Transverse colon (tissue), 4 donors: ENCODE data around the gene TRAF7. TPM values are rescaled to one million over a fixed set of nuclear protein-coding genes. Genes with fewer than 3 reads are reported as not detected.
"Not testable (repeated sequence)": the region's sequence is repeated elsewhere in the genome, so short reads cannot be mapped to it uniquely, and the experiment has no call there.

Experiments
- DNase-seq: peaks from one replicate; pipeline ENCODE4 v3.0.0-alpha.2; 2019
- H3K27ac ChIP-seq, 4 donors: fragments of 200-600 bp; sonication (generic); 2 replicates each; pipeline ENCODE4 v1.5.1; 2016 to 2018; ENCODE audit warnings: inconsistent platforms in 4 of 4
- H3K27me3 ChIP-seq: fragments of 200-600 bp; sonication (generic); 2 replicates; pipeline ENCODE4 v1.5.1; 2017; ENCODE audit warnings: inconsistent platforms
- H3K36me3 ChIP-seq, 4 donors: fragments of 200-600 bp; sonication (generic); 2 replicates each; pipeline ENCODE4 v1.5.1; 2017 to 2019; ENCODE audit warnings: inconsistent platforms in 4 of 4
- H3K4me1 ChIP-seq, 4 donors: fragments of 200-600 bp; sonication (generic); 2 replicates each; pipeline ENCODE4 v1.5.1; 2017 to 2020; ENCODE audit warnings: inconsistent platforms in 4 of 4
- H3K4me3 ChIP-seq, 4 donors: fragments of 200-600 bp; sonication (generic); 1 replicate in 1 of 4; 2 replicates in 3 of 4; pipeline versions ENCODE4 v1.5.1 to v1.6.1; 2017 to 2019; ENCODE audit warnings: inconsistent platforms in 4 of 4
- H3K9me3 ChIP-seq, 2 donors: fragments of 200-600 bp; sonication (generic); 2 replicates each; pipeline ENCODE4 v1.5.1; 2017 to 2019; ENCODE audit warnings: inconsistent platforms in 2 of 2
- CTCF ChIP-seq, 5 experiments: fragments of 200-600 bp in 3 of 5; fragments of 450-650 bp in 2 of 5; sonication (generic) in 3 of 5; IDR thresholded peaks; 1 replicate in 2 of 5; 2 replicates in 3 of 5; pipeline ENCODE4 v1.5.1; 2016 to 2017; ENCODE audit warnings: antibody characterized with exemption in 5 of 5, inconsistent platforms in 3 of 5, mild to moderate bottlenecking in 2 of 5, moderate library complexity in 1 of 5
- EP300 ChIP-seq: sonication (generic); formaldehyde crosslinking; IDR thresholded peaks from one replicate; pipeline ENCODE4 v1.6.1; 2017; ENCODE audit warnings: antibody characterized with exemption, low read depth
- POLR2A ChIP-seq: fragments of 450-650 bp; IDR thresholded peaks from one replicate; pipeline ENCODE4 v1.6.1; 2016; ENCODE audit warnings: antibody characterized with exemption, mild to moderate bottlenecking, moderate library complexity
- POLR2AphosphoS5 ChIP-seq, 3 donors: sonication (generic); formaldehyde crosslinking; IDR thresholded peaks; one replicate each; pipeline ENCODE4 v1.6.1; 2016; ENCODE audit warnings: antibody characterized with exemption in 3 of 3
- WGBS, 2 donors: methylation state at CpG; one replicate each; pipeline ENCODE4 v1.1.5; 2018; ENCODE audit warnings: low coverage in 1 of 2; 5-methylcytosine and 5-hydroxymethylcytosine counted together
- in situ Hi-C, 4 donors: fragments of 200-750 bp; cut with MboI; loops; one replicate each; pipeline versions ENCODE4 v1.15.0 to v1.15.1; 2017; ENCODE audit warnings: low sequenced_read_pairs in 3 of 4, low pct_ligation_motif_present in 1 of 4, low pct_unique_long_range_greater_than_20kb in 1 of 4
- intact Hi-C: fragments of 100-400 bp; cut with DNase I; formaldehyde crosslinking; loops from one replicate; pipeline ENCODE4 v1.15.1; 2023; ENCODE audit warnings: low total_unique reads
- total RNA-seq, 4 donors: library from RNA; depleted of rRNA; stranded (reverse); fragments of >200 nt; gene quantifications; one replicate each; pipeline ENCODE4 v1.1.0, GENCODE V29; 2016

TRAF7 gene
- total RNA-seq, 4 donors from 2014 or later, result 43.4 to 80.4 (median 63.0) TPM

DNA sequence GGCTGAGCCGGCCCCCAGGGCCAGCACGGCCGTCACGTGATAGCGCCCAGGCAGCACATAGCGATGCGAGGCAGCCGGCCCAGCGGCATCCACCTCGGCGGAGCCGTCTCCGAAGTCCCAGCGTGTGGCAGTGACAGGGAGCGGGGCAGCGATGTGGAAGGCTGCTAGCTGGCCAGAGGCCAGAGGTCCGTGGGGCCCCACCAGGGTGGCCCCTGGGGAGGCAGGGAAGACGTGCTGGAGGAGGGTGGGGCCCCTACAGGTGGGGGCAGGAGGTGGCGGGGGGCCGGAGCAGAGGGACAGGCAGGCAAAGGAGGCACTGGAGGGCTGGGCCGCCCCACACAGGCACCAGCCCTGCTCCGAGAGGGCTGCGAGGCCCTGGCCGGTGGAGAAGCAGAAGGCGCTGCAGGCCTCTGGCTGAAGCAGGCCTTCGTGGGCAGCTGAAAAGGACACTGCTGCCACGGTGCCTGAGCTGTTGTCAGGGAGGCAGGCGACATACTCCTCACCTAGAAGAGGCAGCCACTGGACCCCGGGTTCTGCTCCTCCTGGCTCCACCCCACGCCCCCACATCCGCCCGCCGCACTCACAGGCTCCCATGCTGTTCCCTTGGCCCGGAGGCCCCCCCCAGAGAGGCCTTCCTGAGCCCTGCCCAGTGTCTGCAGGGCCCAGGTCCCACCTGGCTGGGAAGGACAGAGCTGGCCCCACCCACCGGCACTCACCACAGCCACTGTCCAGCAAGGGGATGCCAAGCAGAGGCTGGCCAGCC, 37.4 kb upstream of the TRAF7 start:
- H3K36me3 ChIP-seq, H3K4me3 ChIP-seq, DNase-seq, H3K27me3 ChIP-seq, in situ Hi-C loops, H3K9me3 ChIP-seq, intact Hi-C loops: not testable (repeated sequence)
- whole genome bisulfite sequencing, 2 donors, result 65% methylated on average over 4 of the region's 35 CpGs; no CpG with 5 or more reads in 1 of the 2 donors
- Histone ChIP-seq H3K4me1 (peaks cover 4 to 42% (median 23%) of the 10 kb centered on the region in 4 donors), H3K27ac (peak overlapping the region in 3 of 4 donors; percentile 9 to 60 (median 12))

- H3K9me3 ChIP-seq, H3K36me3 ChIP-seq, in situ Hi-C loops, H3K4me3 ChIP-seq, H3K27me3 ChIP-seq, intact Hi-C loops: not testable (repeated sequence)
- peak overlapping the region; percentile 92 to 98 (median 94) for H3K27ac ChIP-seq
- peak in 4 of 5 experiments; percentile 10 to 33 (median 20) for TF ChIP-seq CTCF (IDR thresholded peaks at IDR 0.05)
- peak; percentile 45 for DNase-seq
- H3K4me1 ChIP-seq, result peaks cover 19 to 68% (median 47%) of the 10 kb centered on the region in 4 donors
- 36 to 58% methylated on average over 2 to 6 of the region's 9 CpGs for WGBS, 2 donors
Observed at GRCh38 chr16:2121325-2121724, 34.3 kb upstream of the TRAF7 start.

DNA sequence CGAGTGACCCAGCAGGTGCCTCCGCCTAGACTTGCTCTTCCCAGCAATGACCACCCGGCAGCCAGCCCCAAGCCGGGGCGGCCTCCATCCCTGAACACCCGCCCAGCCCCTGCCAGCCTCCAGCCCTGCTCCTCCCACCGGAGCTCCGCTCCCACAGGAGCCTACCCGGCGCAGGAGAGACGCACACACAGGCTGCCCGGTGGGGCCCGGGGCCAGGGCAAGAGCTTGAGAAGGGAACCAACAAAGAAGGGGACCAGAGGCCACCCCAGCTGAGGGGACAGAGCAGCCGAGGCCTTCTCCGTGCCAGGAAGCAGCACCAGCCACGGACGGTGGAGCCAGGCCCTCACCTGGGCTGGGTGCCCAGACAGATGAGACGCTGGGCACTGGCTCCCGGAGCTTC, 33.7 kb upstream of the TRAF7 start:
- peak overlapping the region; percentile 92 to 98 (median 94) for H3K27ac ChIP-seq
- 83% methylated on average over 19 of the region's 19 CpGs; no CpG with 5 or more reads in 1 of the 2 donors for WGBS, 2 donors
- in situ Hi-C loops, result no loop called here

DNA sequence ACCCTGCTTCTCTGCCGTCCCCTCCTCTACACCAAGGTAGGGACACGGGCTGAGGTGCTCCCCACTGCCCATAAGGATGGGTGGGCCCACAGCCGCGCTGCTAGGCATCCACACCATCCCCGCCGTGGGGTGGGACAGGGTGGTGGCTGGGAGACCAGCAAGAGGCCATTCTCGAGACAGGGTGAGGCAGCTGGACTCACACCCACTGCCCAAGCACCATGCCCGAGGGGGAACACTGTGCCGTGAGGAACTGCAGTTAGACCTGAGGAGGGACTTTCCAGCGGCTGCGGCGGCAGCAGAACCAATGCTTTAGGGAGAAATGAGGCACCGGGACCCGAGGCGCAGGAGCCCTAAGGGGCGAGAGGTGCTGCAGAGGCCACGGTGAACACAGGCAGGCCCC, 33.2 kb upstream of the TRAF7 start:
- 62% methylated on average over 11 of the region's 17 CpGs; no CpG with 5 or more reads in 1 of the 2 donors for WGBS, 2 donors
- TF ChIP-seq POLR2A, result no peak
- Histone ChIP-seq H3K27ac (peak overlapping the region; percentile 92 to 98 (median 94)), H3K36me3 (no peaks in the 10 kb centered on the region), H3K9me3 (no peaks in the 10 kb centered on the region), H3K27me3 (no peaks in the 10 kb centered on the region), H3K4me3 (peak overlapping the region in 2 of 4 donors; percentile 4 to 7), H3K4me1 (peaks cover 21 to 69% (median 47%) of the 10 kb centered on the region in 4 donors)
- no peak for DNase-seq
- intact Hi-C loops, result no loop called here
- in situ Hi-C loops, result no loop called here

More for the DNA sequence above, 33.7 kb upstream of the TRAF7 start:
- no peaks in the 10 kb centered on the region for H3K27me3 ChIP-seq
- H3K4me1 ChIP-seq, result peaks cover 20 to 68% (median 47%) of the 10 kb centered on the region in 4 donors
- no peak for DNase-seq
- intact Hi-C loops, result no loop called here
- no peak overlapping the region for H3K4me3 ChIP-seq
- no peaks in the 10 kb centered on the region for H3K9me3 ChIP-seq
- TF ChIP-seq CTCF (IDR thresholded peaks at IDR 0.05) (no peak), POLR2A (no peak), POLR2AphosphoS5 (IDR thresholded peaks at IDR 0.05) (no peak), EP300 (no peak)
- no peaks in the 10 kb centered on the region for H3K36me3 ChIP-seq

DNA sequence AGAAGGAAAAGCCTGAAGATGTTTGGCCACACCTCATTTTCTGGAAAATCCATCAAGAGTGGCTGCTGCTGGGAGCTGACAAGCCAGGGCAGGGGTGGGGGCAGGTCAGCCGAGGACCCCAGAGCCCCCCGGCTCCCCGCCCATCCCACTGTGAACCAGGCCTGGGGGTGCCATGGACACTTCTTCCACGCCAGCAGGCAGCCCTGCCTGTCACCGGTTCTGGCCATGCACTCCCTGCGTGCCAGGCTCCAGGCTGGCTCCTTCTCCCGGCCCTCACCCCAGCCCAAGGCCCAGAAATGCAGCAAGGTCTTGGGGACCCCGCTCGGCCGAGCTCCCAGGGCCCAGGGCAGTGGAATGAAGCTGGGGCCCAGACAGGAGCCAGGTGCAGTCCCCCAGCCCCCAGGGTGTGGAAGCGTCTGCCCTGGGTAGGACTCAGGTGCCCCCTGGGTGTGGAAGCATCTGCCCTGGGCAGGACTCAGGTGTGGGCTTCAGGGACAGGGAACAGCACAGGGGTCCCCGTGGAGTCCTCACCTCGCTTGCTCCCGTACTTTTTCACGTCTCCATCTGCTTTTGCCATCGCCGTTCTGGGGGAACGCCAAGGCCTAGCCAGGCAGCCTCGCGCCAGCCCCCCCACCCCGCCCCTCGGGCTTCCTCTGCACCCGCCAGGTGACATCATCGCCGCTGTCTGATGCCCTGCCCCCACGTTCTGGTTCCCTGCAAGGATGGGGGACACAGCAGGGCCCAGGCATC, 32.5 kb upstream of the TRAF7 start:
- WGBS, 2 donors, result 49% methylated on average over 16 of the region's 26 CpGs; no CpG with 5 or more reads in 1 of the 2 donors
- H3K4me1 ChIP-seq, result peaks cover 21 to 71% (median 47%) of the 10 kb centered on the region in 4 donors
- DNase-seq, intact Hi-C loops, H3K36me3 ChIP-seq, in situ Hi-C loops, H3K27me3 ChIP-seq, H3K9me3 ChIP-seq: not testable (repeated sequence)
- TF ChIP-seq POLR2AphosphoS5 (IDR thresholded peaks at IDR 0.05), result peak in 1 of 3 donors; percentile 28
- peak overlapping the region in 1 of 4 donors; percentile 7 for H3K4me3 ChIP-seq
- peak overlapping the region; percentile 92 to 98 (median 94) for H3K27ac ChIP-seq

GRCh38 chr16:2123706-2124376, 31.7 kb upstream of the TRAF7 start:
- WGBS, 2 donors, result 18% methylated on average over 5 of the region's 27 CpGs; no CpG with 5 or more reads in 1 of the 2 donors
- H3K27ac ChIP-seq, result peak overlapping the region; percentile 92 to 98 (median 94)
- H3K9me3 ChIP-seq, in situ Hi-C loops, H3K36me3 ChIP-seq, intact Hi-C loops, DNase-seq, H3K27me3 ChIP-seq: not testable (repeated sequence)
- H3K4me3 ChIP-seq, result peak overlapping the region in 3 of 4 donors; percentile 16 to 39 (median 18)
- peaks cover 23 to 76% (median 54%) of the 10 kb centered on the region in 4 donors for H3K4me1 ChIP-seq

DNA sequence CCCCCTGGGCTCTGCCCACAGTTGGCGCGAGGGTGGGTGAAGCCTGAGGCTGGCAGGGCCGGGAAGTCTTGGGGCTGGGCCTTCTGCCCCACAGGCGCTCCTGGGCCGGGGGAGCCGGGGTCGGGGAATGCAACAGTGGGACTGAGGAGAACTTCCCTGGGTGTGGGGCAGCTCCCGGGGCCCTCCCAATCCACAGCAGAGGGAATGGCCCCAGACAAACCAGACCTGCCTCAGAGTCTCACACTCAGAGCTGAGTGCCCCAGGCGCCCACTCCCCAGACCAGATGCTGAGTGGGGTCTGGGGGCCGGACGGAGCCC, 31.2 kb upstream of the TRAF7 start:
- H3K4me3 ChIP-seq, result peak overlapping the region; percentile 2 to 39 (median 17)
- in situ Hi-C loops, result not testable (repeated sequence)

More for the DNA sequence above, 31.2 kb upstream of the TRAF7 start:
- H3K27me3 ChIP-seq, H3K9me3 ChIP-seq, H3K36me3 ChIP-seq, intact Hi-C loops, DNase-seq: not testable (repeated sequence)
- H3K27ac ChIP-seq, result peak overlapping the region; percentile 92 to 98 (median 94)
- 44% methylated on average over 11 of the region's 11 CpGs; no CpG with 5 or more reads in 1 of the 2 donors for WGBS, 2 donors
- peaks cover 24 to 80% (median 55%) of the 10 kb centered on the region in 4 donors for H3K4me1 ChIP-seq
